ENCODE results near the gene SFXN5.

DNA sequence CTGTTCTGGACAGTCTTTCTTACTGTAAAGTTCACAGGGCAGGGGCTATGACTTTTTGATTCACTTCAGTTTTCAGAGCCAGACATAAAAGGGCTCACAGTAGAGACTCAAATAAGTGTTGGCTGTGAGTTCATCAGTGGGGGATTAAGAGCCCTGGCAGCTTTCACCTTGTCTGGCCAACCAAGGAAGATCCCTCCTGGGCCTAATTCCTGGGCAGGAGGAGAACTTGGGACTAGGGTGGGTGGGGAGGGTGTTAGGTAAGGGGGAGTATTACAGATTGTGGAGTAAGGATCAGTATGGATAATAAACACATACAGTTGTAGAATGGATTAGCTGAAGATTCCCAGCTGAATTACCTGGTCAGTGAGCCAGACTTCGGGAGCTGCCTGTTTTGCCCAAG lies 904 bp upstream of the SFXN5 start:
- TF ChIP-seq EP300 (IDR thresholded peaks at IDR 0.05; ENCODE audit: borderline replicate concordance) (no peak), YY1 (IDR thresholded peaks at IDR 0.05; ENCODE audit: low read depth) (no peak), RAD21 (IDR thresholded peaks at IDR 0.05; ENCODE audit: low read depth) (no peak), REST (IDR thresholded peaks at IDR 0.05; ENCODE audit: low read depth) (no peak), TEAD4 (IDR thresholded peaks at IDR 0.05) (no peak), ZBTB7A (IDR thresholded peaks at IDR 0.05; ENCODE audit: low read depth) (no peak), TAF1 (IDR thresholded peaks at IDR 0.05; ENCODE audit: low read depth) (no peak), FOXM1 (IDR thresholded peaks at IDR 0.05; ENCODE audit: borderline replicate concordance, low read depth) (no peak)
- TF ChIP-seq, protein P1, sequence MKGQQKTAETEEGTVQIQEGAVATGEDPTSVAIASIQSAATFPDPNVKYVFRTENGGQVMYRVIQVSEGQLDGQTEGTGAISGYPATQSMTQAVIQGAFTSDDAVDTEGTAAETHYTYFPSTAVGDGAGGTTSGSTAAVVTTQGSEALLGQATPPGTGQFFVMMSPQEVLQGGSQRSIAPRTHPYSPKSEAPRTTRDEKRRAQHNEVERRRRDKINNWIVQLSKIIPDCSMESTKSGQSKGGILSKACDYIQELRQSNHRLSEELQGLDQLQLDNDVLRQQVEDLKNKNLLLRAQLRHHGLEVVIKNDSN (IDR thresholded peaks at IDR 0.05), result no peak
